ENCODE measurements around the gene PADI4. TPM values are rescaled to one million over a fixed set of nuclear protein-coding genes. Genes with fewer than 3 reads are reported as not detected.
"Not testable (repeated sequence)": the region's sequence is repeated elsewhere in the genome, so short reads cannot be mapped to it uniquely, and the experiment has no call there.

PADI4 gene
- total RNA-seq, 1 donor from 2014 or later: 0.12 TPM

- H3K9me3 Mint-ChIP-seq: no peaks in the 10 kb centered on the region
- H3K4me3 Mint-ChIP-seq: no peak overlapping the region
- no peaks in the 10 kb centered on the region for H3K27me3 Mint-ChIP-seq
- no peaks in the 10 kb centered on the region for H3K36me3 Mint-ChIP-seq (ENCODE audit: low read depth)
- no peak overlapping the region for H3K27ac Mint-ChIP-seq
- intact Hi-C loops (cut with micrococcal nuclease): no loop called here
- no peaks in the 10 kb centered on the region for H3K4me1 Mint-ChIP-seq
- no peak for DNase-seq
These were observed 67.7 kb downstream of the PADI4 start for GRCh38 chr1:17375651-17376050.

- Mint-ChIP-seq H3K27me3 (no peaks in the 10 kb centered on the region), H3K27ac (no peak overlapping the region), H3K36me3 (ENCODE audit: low read depth) (no peaks in the 10 kb centered on the region), H3K4me3 (no peak overlapping the region), H3K4me1 (no peaks in the 10 kb centered on the region), H3K9me3 (no peaks in the 10 kb centered on the region)
- intact Hi-C loops (cut with micrococcal nuclease): no loop called here
- no peak for DNase-seq
These were observed 69.4 kb downstream of the PADI4 start for GRCh38 chr1:17377325-17377953.

- Mint-ChIP-seq H3K27me3 (no peaks in the 10 kb centered on the region), H3K4me1 (no peaks in the 10 kb centered on the region), H3K9me3 (no peaks in the 10 kb centered on the region), H3K36me3 (ENCODE audit: low read depth) (no peaks in the 10 kb centered on the region), H3K27ac (no peak overlapping the region), H3K4me3 (no peak overlapping the region)
- no peak for DNase-seq
- intact Hi-C loops (cut with micrococcal nuclease): no loop called here
These were observed 73.2 kb downstream of the PADI4 start for GRCh38 chr1:17381161-17381560.

- Mint-ChIP-seq H3K27me3 (no peaks in the 10 kb centered on the region), H3K4me3 (no peak overlapping the region), H3K36me3 (ENCODE audit: low read depth) (no peaks in the 10 kb centered on the region), H3K9me3 (no peaks in the 10 kb centered on the region), H3K27ac (no peak overlapping the region), H3K4me1 (peaks cover 2% of the 10 kb centered on the region)
- intact Hi-C loops (cut with micrococcal nuclease): no loop called here
- no peak for DNase-seq
These were observed 84.3 kb downstream of the PADI4 start for GRCh38 chr1:17392199-17392740.

- no peaks in the 10 kb centered on the region for H3K36me3 Mint-ChIP-seq (ENCODE audit: low read depth)
- DNase-seq: no peak
- no peak overlapping the region for H3K4me3 Mint-ChIP-seq
- H3K9me3 Mint-ChIP-seq: no peaks in the 10 kb centered on the region
- H3K27me3 Mint-ChIP-seq: no peaks in the 10 kb centered on the region
- H3K4me1 Mint-ChIP-seq: peaks cover 2% of the 10 kb centered on the region
- intact Hi-C loops (cut with micrococcal nuclease): no loop called here
- no peak overlapping the region for H3K27ac Mint-ChIP-seq
These were observed 85.2 kb downstream of the PADI4 start for GRCh38 chr1:17393230-17393629.

GRCh38 chr1:17397910-17398695 is 90.1 kb downstream of the PADI4 start:
- H3K9me3 Mint-ChIP-seq: no peaks in the 10 kb centered on the region
- H3K27ac Mint-ChIP-seq: no peak overlapping the region
- DNase-seq: no peak
- no peaks in the 10 kb centered on the region for H3K27me3 Mint-ChIP-seq
- peaks cover 1% of the 10 kb centered on the region for H3K4me1 Mint-ChIP-seq
- no peaks in the 10 kb centered on the region for H3K36me3 Mint-ChIP-seq (ENCODE audit: low read depth)
- intact Hi-C loops (cut with micrococcal nuclease): no loop called here
- H3K4me3 Mint-ChIP-seq: no peak overlapping the region

- Mint-ChIP-seq H3K36me3 (ENCODE audit: low read depth) (peaks cover 3% of the 10 kb centered on the region), H3K4me1 (no peaks in the 10 kb centered on the region), H3K4me3 (no peak overlapping the region), H3K27me3 (no peaks in the 10 kb centered on the region), H3K9me3 (no peaks in the 10 kb centered on the region), H3K27ac (no peak overlapping the region)
- intact Hi-C loops (cut with micrococcal nuclease): no loop called here
- DNase-seq: no peak
These were observed 92.8 kb downstream of the PADI4 start for GRCh38 chr1:17400725-17401341.

GRCh38 chr1:17401841-17402240 is 93.8 kb downstream of the PADI4 start:
- H3K36me3 Mint-ChIP-seq (ENCODE audit: low read depth): peaks cover 5% of the 10 kb centered on the region
- H3K27me3 Mint-ChIP-seq: no peaks in the 10 kb centered on the region
- H3K4me3 Mint-ChIP-seq: no peak overlapping the region
- intact Hi-C loops (cut with micrococcal nuclease): no loop called here
- no peaks in the 10 kb centered on the region for H3K9me3 Mint-ChIP-seq
- no peaks in the 10 kb centered on the region for H3K4me1 Mint-ChIP-seq
- no peak overlapping the region for H3K27ac Mint-ChIP-seq
- DNase-seq: no peak

- no peaks in the 10 kb centered on the region for H3K4me1 Mint-ChIP-seq
- peaks cover 14% of the 10 kb centered on the region for H3K36me3 Mint-ChIP-seq (ENCODE audit: low read depth)
- H3K4me3 Mint-ChIP-seq: no peak overlapping the region
- no peak for DNase-seq
- no peaks in the 10 kb centered on the region for H3K27me3 Mint-ChIP-seq
- H3K9me3 Mint-ChIP-seq: no peaks in the 10 kb centered on the region
- H3K27ac Mint-ChIP-seq: no peak overlapping the region
- intact Hi-C loops (cut with micrococcal nuclease): no loop called here
These were observed 95.1 kb downstream of the PADI4 start for GRCh38 chr1:17403081-17403480.

- no peaks in the 10 kb centered on the region for H3K9me3 Mint-ChIP-seq
- no peaks in the 10 kb centered on the region for H3K27me3 Mint-ChIP-seq
- no peak for DNase-seq
- H3K27ac Mint-ChIP-seq: no peak overlapping the region
- no peaks in the 10 kb centered on the region for H3K4me1 Mint-ChIP-seq
- H3K4me3 Mint-ChIP-seq: no peak overlapping the region
- peaks cover 25% of the 10 kb centered on the region for H3K36me3 Mint-ChIP-seq (ENCODE audit: low read depth)
- intact Hi-C loops (cut with micrococcal nuclease): no loop called here
These were observed 96.2 kb downstream of the PADI4 start for GRCh38 chr1:17404034-17404684.

- no peaks in the 10 kb centered on the region for H3K9me3 Mint-ChIP-seq
- no peaks in the 10 kb centered on the region for H3K27me3 Mint-ChIP-seq
- no peaks in the 10 kb centered on the region for H3K4me1 Mint-ChIP-seq
- no peak overlapping the region for H3K27ac Mint-ChIP-seq
- H3K36me3 Mint-ChIP-seq (ENCODE audit: low read depth): peaks cover 29% of the 10 kb centered on the region
- intact Hi-C loops (cut with micrococcal nuclease): no loop called here
- H3K4me3 Mint-ChIP-seq: no peak overlapping the region
- DNase-seq: no peak
These were observed 96.8 kb downstream of the PADI4 start for GRCh38 chr1:17404820-17405219.

- H3K4me3 Mint-ChIP-seq: no peak overlapping the region
- intact Hi-C loops (cut with micrococcal nuclease): no loop called here
- H3K4me1 Mint-ChIP-seq: no peaks in the 10 kb centered on the region
- no peaks in the 10 kb centered on the region for H3K27me3 Mint-ChIP-seq
- H3K9me3 Mint-ChIP-seq: no peaks in the 10 kb centered on the region
- peaks cover 40% of the 10 kb centered on the region for H3K36me3 Mint-ChIP-seq (ENCODE audit: low read depth)
- peak; percentile 79 for DNase-seq
- H3K27ac Mint-ChIP-seq: no peak overlapping the region
These were observed 98.1 kb downstream of the PADI4 start for GRCh38 chr1:17405898-17406759.

GRCh38 chr1:17406760-17407475 is 98.9 kb downstream of the PADI4 start:
- H3K4me3 Mint-ChIP-seq; H3K27ac Mint-ChIP-seq; DNase-seq; intact Hi-C loops (cut with micrococcal nuclease); H3K4me1 Mint-ChIP-seq; H3K9me3 Mint-ChIP-seq; H3K27me3 Mint-ChIP-seq: not testable (repeated sequence)
- H3K36me3 Mint-ChIP-seq (ENCODE audit: low read depth): peaks cover 48% of the 10 kb centered on the region

All from activated CD4-positive, alpha-beta T cell treated with anti-CD3 and anti-CD28 coated beads, Interleukin-2, amount 10 ng/mL, durations not matched to agents 24 days and 14 days (primary cell).